Mesendoderm (in vitro differentiated cells): ENCODE results near the gene CLIC3.

Source experiments
- DNase-seq: peaks from one replicate; pipeline ENCODE4 v3.0.0; 2013
- H2AK5ac ChIP-seq: 2 replicates; pipeline ENCODE4 v1.6.1; 2013; ENCODE audit warnings: low read length, inconsistent platforms
- H2BK120ac ChIP-seq: 2 replicates; pipeline ENCODE4 v1.6.1; 2013; ENCODE audit warnings: low read depth, mild to moderate bottlenecking, low read length, moderate library complexity, mixed read lengths
- H2BK15ac ChIP-seq: replicated peaks from 2 replicates; pipeline ENCODE4 v1.6.1; 2013; ENCODE audit warnings: low read depth, mild to moderate bottlenecking, moderate library complexity
- H2BK5ac ChIP-seq: 2 replicates; pipeline ENCODE4 v1.6.1; 2013; ENCODE audit warnings: low read length, inconsistent platforms
- H3K18ac ChIP-seq: 2 replicates; pipeline ENCODE4 v1.6.1; 2013; ENCODE audit warnings: mild to moderate bottlenecking, low read length, mixed read lengths
- H3K23ac ChIP-seq: one replicate; pipeline ENCODE4 v1.6.1; 2013; ENCODE audit warnings: low read length
- H3K27ac ChIP-seq: 2 replicates; pipeline ENCODE4 v1.5.1; 2013; ENCODE audit warnings: low read depth, mild to moderate bottlenecking, inconsistent platforms, low read length, moderate library complexity
- H3K27me3 ChIP-seq: 2 replicates; pipeline ENCODE4 v1.6.1; 2013; ENCODE audit warnings: low read length, control low read depth, mild to moderate bottlenecking, inconsistent platforms; ENCODE audit not compliant: insufficient read depth, poor library complexity
- H3K36me3 ChIP-seq: 2 replicates; pipeline ENCODE4 v1.6.1; 2013; ENCODE audit warnings: low read length, inconsistent platforms; ENCODE audit not compliant: control insufficient read depth, insufficient read depth
- H3K4ac ChIP-seq: one replicate; pipeline ENCODE4 v1.6.1; 2013; ENCODE audit warnings: low read depth, mild to moderate bottlenecking, low read length, moderate library complexity
- H3K4me1 ChIP-seq: 2 replicates; pipeline ENCODE4 v1.6.1; 2013; ENCODE audit warnings: low read depth, low read length, inconsistent platforms; ENCODE audit not compliant: control insufficient read depth
- H3K4me2 ChIP-seq: 2 replicates; pipeline ENCODE4 v1.6.1; 2013; ENCODE audit warnings: low read length
- H3K4me3 ChIP-seq: 2 replicates; pipeline ENCODE4 v1.5.1; 2013; ENCODE audit warnings: mild to moderate bottlenecking, low read length
- H3K56ac ChIP-seq: one replicate; pipeline ENCODE4 v1.6.1; 2013; ENCODE audit warnings: low read length
- H3K79me1 ChIP-seq: 2 replicates; pipeline ENCODE4 v1.6.1; 2013; ENCODE audit warnings: low read length, inconsistent platforms
- H3K79me2 ChIP-seq: 2 replicates; pipeline ENCODE4 v1.6.1; 2013; ENCODE audit warnings: mild to moderate bottlenecking, low read length; ENCODE audit not compliant: control insufficient read depth, insufficient read depth
- H3K9ac ChIP-seq: 2 replicates; pipeline ENCODE4 v1.6.1; 2013; ENCODE audit warnings: low read length, inconsistent platforms
- H4K5ac ChIP-seq: one replicate; pipeline ENCODE4 v1.6.1; 2013; ENCODE audit warnings: low read length
- H4K8ac ChIP-seq: one replicate; pipeline ENCODE4 v1.6.1; 2013; ENCODE audit warnings: low read depth, mild to moderate bottlenecking, control low read depth, low read length, moderate library complexity
- WGBS: extraction: QIAGEN DNeasy Blood & Tissue Kit; methylation state at CpG from one replicate; pipeline ENCODE4 v1.1.7; 2013; ENCODE audit warnings: low lambda C conversion rate, missing lambda C conversion rate; ENCODE audit not compliant: insufficient coverage; ENCODE audit errors: extremely low coverage; 5-methylcytosine and 5-hydroxymethylcytosine counted together

Gene CLIC3

GRCh38 chr9:136958898-136959850, 37.2 kb downstream of the CLIC3 start:
- no peak overlapping the region for H4K5ac ChIP-seq
- no peak overlapping the region for H3K9ac ChIP-seq
- H2BK120ac ChIP-seq: no peak overlapping the region
- no peak overlapping the region for H2BK5ac ChIP-seq
- no peaks in the 10 kb centered on the region for H3K79me1 ChIP-seq
- no peak overlapping the region for H2BK15ac ChIP-seq
- no peaks in the 10 kb centered on the region for H3K4me1 ChIP-seq
- H4K8ac ChIP-seq: no peak overlapping the region
- no peak overlapping the region for H2AK5ac ChIP-seq
- no peak overlapping the region for H3K23ac ChIP-seq
- no peak overlapping the region for H3K4me3 ChIP-seq
- no peak overlapping the region for H3K4ac ChIP-seq
- no peaks in the 10 kb centered on the region for H3K27me3 ChIP-seq
- H3K4me2 ChIP-seq: no peak overlapping the region
- H3K36me3 ChIP-seq: no peaks in the 10 kb centered on the region
- H3K79me2 ChIP-seq: no peaks in the 10 kb centered on the region
- DNase-seq: no peak
- no peak overlapping the region for H3K18ac ChIP-seq
- no peak overlapping the region for H3K56ac ChIP-seq
- no CpG with 5 or more reads among the region's 28 CpGs for WGBS
- no peak overlapping the region for H3K27ac ChIP-seq

- no peaks in the 10 kb centered on the region for H3K79me1 ChIP-seq
- H3K4me2 ChIP-seq: no peak overlapping the region
- H3K27me3 ChIP-seq: no peaks in the 10 kb centered on the region
- H3K18ac ChIP-seq: no peak overlapping the region
- no CpG with 5 or more reads among the region's 7 CpGs for WGBS
- H2BK120ac ChIP-seq: no peak overlapping the region
- H3K4ac ChIP-seq: no peak overlapping the region
- H2BK5ac ChIP-seq: no peak overlapping the region
- no peak overlapping the region for H3K9ac ChIP-seq
- H2AK5ac ChIP-seq: no peak overlapping the region
- no peaks in the 10 kb centered on the region for H3K79me2 ChIP-seq
- no peak overlapping the region for H4K5ac ChIP-seq
- H2BK15ac ChIP-seq: no peak overlapping the region
- no peaks in the 10 kb centered on the region for H3K36me3 ChIP-seq
- peak overlapping the region; percentile 66 for H3K23ac ChIP-seq
- no peaks in the 10 kb centered on the region for H3K4me1 ChIP-seq
- H3K56ac ChIP-seq: no peak overlapping the region
- no peak overlapping the region for H4K8ac ChIP-seq
- H3K4me3 ChIP-seq: no peak overlapping the region
- no peak for DNase-seq
- H3K27ac ChIP-seq: no peak overlapping the region
Observed at GRCh38 chr9:136958473-136958872, 37.9 kb downstream of the CLIC3 start.

- H3K4me2 ChIP-seq: no peak overlapping the region
- no peaks in the 10 kb centered on the region for H3K27me3 ChIP-seq
- H4K5ac ChIP-seq: no peak overlapping the region
- no peak overlapping the region for H3K9ac ChIP-seq
- no peak for DNase-seq
- no peak overlapping the region for H2BK5ac ChIP-seq
- H3K36me3 ChIP-seq: no peaks in the 10 kb centered on the region
- H3K4me3 ChIP-seq: no peak overlapping the region
- no peaks in the 10 kb centered on the region for H3K79me1 ChIP-seq
- H3K4me1 ChIP-seq: no peaks in the 10 kb centered on the region
- no peak overlapping the region for H3K18ac ChIP-seq
- no peak overlapping the region for H2AK5ac ChIP-seq
- H3K56ac ChIP-seq: no peak overlapping the region
- no peak overlapping the region for H2BK120ac ChIP-seq
- H3K79me2 ChIP-seq: no peaks in the 10 kb centered on the region
- no peak overlapping the region for H4K8ac ChIP-seq
- no CpG with 5 or more reads among the region's 6 CpGs for WGBS
- H3K27ac ChIP-seq: no peak overlapping the region
- no peak overlapping the region for H3K23ac ChIP-seq
- no peak overlapping the region for H3K4ac ChIP-seq
- no peak overlapping the region for H2BK15ac ChIP-seq
Observed at GRCh38 chr9:136957901-136958300, 38.5 kb downstream of the CLIC3 start.

- Histone ChIP-seq H3K27ac (no peak overlapping the region), H3K4me1 (no peaks in the 10 kb centered on the region), H2BK15ac (no peak overlapping the region), H2AK5ac (no peak overlapping the region), H2BK120ac (no peak overlapping the region), H3K4me3 (no peak overlapping the region), H3K23ac (no peak overlapping the region), H3K27me3 (no peaks in the 10 kb centered on the region), H3K4ac (no peak overlapping the region), H4K8ac (no peak overlapping the region), H3K79me1 (no peaks in the 10 kb centered on the region), H3K18ac (no peak overlapping the region), H4K5ac (no peak overlapping the region), H3K56ac (no peak overlapping the region), H3K36me3 (no peaks in the 10 kb centered on the region), H2BK5ac (no peak overlapping the region), H3K4me2 (no peak overlapping the region), H3K79me2 (no peaks in the 10 kb centered on the region), H3K9ac (no peak overlapping the region)
- no peak for DNase-seq
- WGBS: 100% methylated on average over 1 of the region's 1 CpG
Observed at GRCh38 chr9:136957461-136957860, 38.9 kb downstream of the CLIC3 start.

- Histone ChIP-seq H3K27ac (no peak overlapping the region), H3K79me1 (no peaks in the 10 kb centered on the region), H4K8ac (no peak overlapping the region), H3K27me3 (no peaks in the 10 kb centered on the region), H3K9ac (no peak overlapping the region), H3K18ac (no peak overlapping the region), H3K56ac (no peak overlapping the region), H2BK5ac (no peak overlapping the region), H3K79me2 (no peaks in the 10 kb centered on the region), H3K4ac (no peak overlapping the region), H3K4me1 (no peaks in the 10 kb centered on the region), H3K36me3 (no peaks in the 10 kb centered on the region), H3K4me2 (no peak overlapping the region), H4K5ac (no peak overlapping the region), H2AK5ac (no peak overlapping the region), H3K4me3 (no peak overlapping the region), H2BK120ac (no peak overlapping the region), H3K23ac (no peak overlapping the region), H2BK15ac (no peak overlapping the region)
- no peak for DNase-seq
- whole genome bisulfite sequencing: 100% methylated on average over 2 of the region's 4 CpGs
Observed at GRCh38 chr9:136956604-136957003, 39.8 kb downstream of the CLIC3 start.
